H1 (cell line): ENCODE data around the gene COX18. TPM values are rescaled to one million over a fixed set of nuclear protein-coding genes. Genes with fewer than 3 reads are reported as not detected.

ENCODE experiments used
- CTCF ChIA-PET: fragments of 300-600 bp; sonication (Branson Sonifier 250); formaldehyde crosslinking; loops from one replicate; lab custom pipeline; 2021; ENCODE audit not compliant: partially characterized antibody; lab: Charles Lee
- POLR2A ChIA-PET: fragments of 300-600 bp; sonication (Branson Sonifier 250); formaldehyde crosslinking; loops from one replicate; lab custom pipeline; 2021; ENCODE audit warnings: inconsistent platforms; ENCODE audit not compliant: partially characterized antibody; lab: Charles Lee
- DNase-seq, 2 experiments: peaks; one replicate each; pipeline versions ENCODE4 v3.0.0 to v3.0.0-alpha.2; 2010 to 2022; ENCODE audit warnings: low spot score in 2 of 2, low read depth in 1 of 2, mixed read lengths in 1 of 2
- FAIRE-seq: peaks from 2 replicates; lab custom pipeline; 2011; peaks lifted over from hg19 to GRCh38; lab: Jason Lieb, UNC
- H2AFZ ChIP-seq: 2 replicates; pipeline ENCODE4 v1.8.1; 2012; ENCODE audit warnings: low read length, inconsistent platforms
- H2AK5ac ChIP-seq: 2 replicates; pipeline ENCODE4 v1.6.1; 2013; ENCODE audit warnings: low read depth, low read length
- H2BK120ac ChIP-seq: replicated peaks from 2 replicates; pipeline ENCODE3; 2013; ENCODE audit warnings: low read depth, low read length, inconsistent platforms
- H2BK12ac ChIP-seq: 2 replicates; pipeline ENCODE4 v1.6.1; 2013; ENCODE audit warnings: low read depth, low read length
- H2BK15ac ChIP-seq: 2 replicates; pipeline ENCODE4 v1.6.1; 2013; ENCODE audit warnings: low read length
- H2BK20ac ChIP-seq: 2 replicates; pipeline ENCODE4 v1.6.1; 2013; ENCODE audit warnings: low read length
- H2BK5ac ChIP-seq: 2 replicates; pipeline ENCODE4 v1.6.1; 2013; ENCODE audit warnings: low read depth, low read length
- H3K14ac ChIP-seq: 2 replicates; pipeline ENCODE4 v1.6.1; 2013; ENCODE audit warnings: inconsistent platforms; ENCODE audit not compliant: insufficient read length
- H3K18ac ChIP-seq: 2 replicates; pipeline ENCODE4 v1.6.1; 2013; ENCODE audit warnings: low read length; ENCODE audit errors: extremely low read depth
- H3K23ac ChIP-seq: 2 replicates; pipeline ENCODE4 v1.6.1; 2013; ENCODE audit warnings: inconsistent platforms; ENCODE audit not compliant: insufficient read length
- H3K23me2 ChIP-seq: 2 replicates; pipeline ENCODE4 v1.6.1; 2013; ENCODE audit warnings: low read depth, low read length
- H3K27ac ChIP-seq: 2 replicates; pipeline ENCODE4 v1.6.1; 2011; ENCODE audit warnings: low read depth, low read length, inconsistent platforms
- H3K27me3 ChIP-seq, 4 experiments: replicated peaks in 1 of 4; 1 replicate in 1 of 4; 2 replicates in 3 of 4; pipeline versions ENCODE4 v1.6.1 to v1.8.1; 2011 to 2013; ENCODE audit warnings: low read length in 3 of 4, mild to moderate bottlenecking in 3 of 4, inconsistent platforms in 2 of 4, mixed read lengths in 2 of 4, moderate library complexity in 1 of 4; ENCODE audit not compliant: control insufficient read depth in 3 of 4, insufficient read depth in 3 of 4; ENCODE audit errors: extremely low read depth in 1 of 4
- H3K36me3 ChIP-seq, 4 experiments: 2 replicates each; pipeline versions ENCODE4 v1.6.1 to v1.8.1; 2011 to 2013; ENCODE audit warnings: mild to moderate bottlenecking in 4 of 4, low read length in 3 of 4, moderate library complexity in 2 of 4, control low read depth in 1 of 4, inconsistent platforms in 1 of 4; ENCODE audit not compliant: insufficient read depth in 4 of 4, control insufficient read depth in 2 of 4
- H3K4ac ChIP-seq: replicated peaks from 2 replicates; pipeline ENCODE3; 2013; ENCODE audit warnings: low read length, low read depth, mixed read lengths, inconsistent platforms; ENCODE audit not compliant: insufficient read length
- H3K4me1 ChIP-seq, 4 experiments: replicated peaks in 1 of 4; 1 replicate in 1 of 4; 2 replicates in 3 of 4; pipeline versions ENCODE4 v1.6.1 to v1.8.1; 2011 to 2013; ENCODE audit warnings: low read length in 3 of 4, inconsistent platforms in 2 of 4, mixed read lengths in 1 of 4; ENCODE audit not compliant: insufficient read depth in 4 of 4, control insufficient read depth in 3 of 4
- H3K4me2 ChIP-seq, 2 experiments: 2 replicates each; pipeline versions ENCODE4 v1.6.1 to v1.8.1; 2011 to 2013; ENCODE audit warnings: low read depth in 2 of 2, low read length in 2 of 2, control low read depth in 1 of 2, inconsistent platforms in 1 of 2, mild to moderate bottlenecking in 1 of 2; ENCODE audit not compliant: insufficient read depth in 1 of 2
- H3K4me3 ChIP-seq, 4 experiments: fragments of 200-600, 300-600 bp in 1 of 4; sonication (generic), shearing (Covaris generic), sonication (Bioruptor Twin) in 1 of 4; 2 replicates each; pipeline versions ENCODE4 v1.5.1 to v1.8.1; 2011 to 2016; ENCODE audit warnings: low read length in 4 of 4, low read depth in 3 of 4, control low read depth in 2 of 4, inconsistent platforms in 2 of 4, mild to moderate bottlenecking in 2 of 4, mixed read lengths in 1 of 4, moderate library complexity in 1 of 4; ENCODE audit not compliant: insufficient read depth in 2 of 4; ENCODE audit errors: extremely low read depth in 1 of 4
- H3K56ac ChIP-seq: replicated peaks from 2 replicates; pipeline ENCODE3; 2013; ENCODE audit warnings: low read depth, mild to moderate bottlenecking, mixed read lengths, low read length, inconsistent platforms; ENCODE audit not compliant: insufficient read length
- H3K79me1 ChIP-seq: 2 replicates; pipeline ENCODE4 v1.6.1; 2013; ENCODE audit warnings: low read depth, low read length, control low read depth
- H3K79me2 ChIP-seq, 2 experiments: 2 replicates each; pipeline versions ENCODE4 v1.6.1 to v1.8.1; 2012 to 2013; ENCODE audit warnings: low read length in 2 of 2, mild to moderate bottlenecking in 2 of 2, inconsistent platforms in 1 of 2; ENCODE audit not compliant: insufficient read depth in 2 of 2, control insufficient read depth in 1 of 2
- H3K9ac ChIP-seq, 4 experiments: replicated peaks in 1 of 4; 1 replicate in 1 of 4; 2 replicates in 3 of 4; pipeline versions ENCODE4 v1.6.1 to v1.8.1; 2011 to 2013; ENCODE audit warnings: low read depth in 3 of 4, low read length in 3 of 4, control low read depth in 2 of 4, mild to moderate bottlenecking in 2 of 4, moderate library complexity in 2 of 4, inconsistent platforms in 1 of 4; ENCODE audit errors: extremely low read depth in 1 of 4
- H3K9me3 ChIP-seq, 2 experiments: 2 replicates each; pipeline versions ENCODE4 v1.6.1 to v1.8.1; 2012 to 2013; ENCODE audit warnings: mild to moderate bottlenecking in 2 of 2, moderate library complexity in 2 of 2, control low read depth in 1 of 2, inconsistent platforms in 1 of 2, low read depth in 1 of 2, low read length in 1 of 2, mixed read lengths in 1 of 2; ENCODE audit not compliant: insufficient read depth in 2 of 2
- H4K20me1 ChIP-seq, 2 experiments: replicated peaks in 1 of 2; 2 replicates each; pipeline versions ENCODE3 to v1.8.1; 2011 to 2013; ENCODE audit warnings: inconsistent platforms in 2 of 2, low read length in 2 of 2, mild to moderate bottlenecking in 1 of 2; ENCODE audit not compliant: insufficient read depth in 2 of 2, control insufficient read depth in 1 of 2
- H4K5ac ChIP-seq: 2 replicates; pipeline ENCODE4 v1.6.1; 2013; ENCODE audit warnings: low read length, low read depth, mixed read lengths, inconsistent platforms; ENCODE audit not compliant: insufficient read length
- H4K8ac ChIP-seq: 2 replicates; pipeline ENCODE4 v1.8.0; 2013; ENCODE audit warnings: mild to moderate bottlenecking, moderate library complexity, low read length, inconsistent platforms; ENCODE audit not compliant: insufficient read depth; ENCODE audit errors: extremely low read depth
- H4K91ac ChIP-seq: replicated peaks from 2 replicates; pipeline ENCODE3; 2013; ENCODE audit warnings: low read length, mixed read lengths, inconsistent platforms; ENCODE audit not compliant: insufficient read length
- CBX5 ChIP-seq: fragments of 300-800, 300-1000 bp; sonication (generic); IDR thresholded peaks from 2 replicates; pipeline ENCODE4 v1.7.1; 2016; ENCODE audit warnings: antibody characterized with exemption, low read length, low read depth
- CEBPB ChIP-seq: IDR thresholded peaks from 2 replicates; pipeline ENCODE4 v1.6.1; 2012; ENCODE audit warnings: low read depth, low read length
- CTBP2 ChIP-seq: IDR thresholded peaks from 2 replicates; pipeline ENCODE4 v1.7.0; 2011; ENCODE audit warnings: borderline replicate concordance, mild to moderate bottlenecking, moderate library complexity, mixed read lengths, low read length; ENCODE audit not compliant: insufficient read depth, insufficient read length
- SP4 ChIP-seq: IDR thresholded peaks from 2 replicates; pipeline ENCODE4 v1.6.1; 2012; ENCODE audit warnings: low read length, inconsistent platforms
- SRF ChIP-seq: IDR thresholded peaks from 2 replicates; pipeline ENCODE4 v1.6.1; 2011; ENCODE audit warnings: mild to moderate bottlenecking, low read depth, low read length, moderate library complexity
- WGBS, 2 experiments: shearing (Covaris generic) in 1 of 2; methylation state at CpG; one replicate each; pipeline versions ENCODE4 v1.1.6 to v1.1.7; 2013 to 2015; ENCODE audit warnings: low lambda C conversion rate in 2 of 2, mixed read lengths in 2 of 2, inconsistent platforms in 1 of 2, low coverage in 1 of 2, missing lambda C conversion rate in 1 of 2; ENCODE audit not compliant: insufficient replicate concordance in 2 of 2, insufficient coverage in 1 of 2, insufficient read length in 1 of 2; ENCODE audit errors: extremely low coverage in 1 of 2, missing lambda C conversion rate in 1 of 2; 5-methylcytosine and 5-hydroxymethylcytosine counted together
- polyA plus RNA-seq, 7 experiments: library from polyadenylated mRNA; depleted of rRNA in 3 of 7; stranded (reverse) in 5 of 7; unstranded in 2 of 7; fragments of >200 nt in 5 of 7; fragments of 200-250 nt in 2 of 7; gene quantifications; 1 replicate in 5 of 7; 2 replicates in 1 of 7; 4 replicates in 1 of 7; pipeline versions ENCODE4 v1.2.1 to v1.2.3, GENCODE V29; 2011 to 2013; ENCODE audit warnings: missing spikeins in 2 of 7, mixed read lengths in 2 of 7
- total RNA-seq: library from RNA; stranded (reverse); fragmentation: NEBNext Ultra II Directional; extraction: Animal tissue kit (Norgen Biotek cat#: 25700); gene quantifications from 2 replicates; pipeline ENCODE4 v1.2.1, GENCODE V29; 2021

Gene COX18
- total and polyA plus RNA-seq, 2 of the 8 experiments (the other 6 are each of a cell fraction or from before 2014, with no cell fraction given), result 23.0 to 23.7 TPM

DNA sequence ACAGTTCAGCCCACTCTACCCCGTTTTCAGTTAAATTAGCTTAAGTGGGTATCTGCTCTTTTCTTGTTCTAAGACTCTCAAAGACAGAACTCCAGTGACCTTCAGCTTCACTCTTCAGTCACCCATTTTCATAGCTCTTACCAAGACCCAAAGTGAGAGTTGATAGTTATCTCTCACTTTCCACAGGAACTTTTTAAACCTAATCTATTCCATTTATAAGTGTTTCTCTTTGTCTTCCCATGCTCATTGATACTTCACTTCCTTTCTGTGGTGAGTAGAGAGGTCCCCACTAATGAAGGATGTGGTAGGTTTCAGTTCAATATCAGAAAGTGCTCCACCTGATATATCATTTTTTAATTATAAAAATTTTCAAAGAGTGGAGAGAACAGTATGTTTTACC lies 33.4 kb downstream of the COX18 start:
- ChIA-PET POLR2A (no interaction called here), CTCF (no interaction called here)
- Histone ChIP-seq H3K23ac (no peak overlapping the region), H3K56ac (no peak overlapping the region), H3K4me1 (no peaks in the 10 kb centered on the region), H2BK20ac (no peak overlapping the region), H3K4ac (no peak overlapping the region), H3K14ac (no peak overlapping the region), H2BK5ac (no peak overlapping the region), H3K18ac (no peak overlapping the region), H2BK12ac (no peak overlapping the region), H3K4me3 (no peak overlapping the region), H2AK5ac (no peak overlapping the region), H2AFZ (no peak overlapping the region), H3K23me2 (no peaks in the 10 kb centered on the region), H2BK15ac (no peak overlapping the region), H2BK120ac (no peak overlapping the region), H3K27ac (no peak overlapping the region), H3K79me1 (no peaks in the 10 kb centered on the region), H3K27me3 (peaks cover 0 to 1% (median 0%) of the 10 kb centered on the region in 4 experiments; a peak in 1 of 7 replicates), H4K91ac (no peak overlapping the region), H3K79me2 (no peaks in the 10 kb centered on the region), H3K4me2 (no peak overlapping the region), H4K5ac (no peak overlapping the region), H3K36me3 (no peaks in the 10 kb centered on the region), H3K9me3 (no peaks in the 10 kb centered on the region), H3K9ac (no peak overlapping the region), H4K20me1 (no peaks in the 10 kb centered on the region), H4K8ac (no peak overlapping the region)
- FAIRE-seq, result no peak
- 81% methylated on average over 1 of the region's 1 CpG; no CpG with 5 or more reads in 1 of the 2 experiments for WGBS, 2 experiments
- DNase-seq, result no peak
- TF ChIP-seq SRF (no peak), CBX5 (no peak), CTBP2 (no peak), CEBPB (no peak), SP4 (no peak)
